Measurements from ENCODE around the gene MAPK10.

GRCh38 chr4:86178211-86178610 is 181.6 kb downstream of the MAPK10 start:
- no peak for TF ChIP-seq YY1 (IDR thresholded peaks at IDR 0.05; ENCODE audit: low read depth)
- TF ChIP-seq EP300 (IDR thresholded peaks at IDR 0.05; ENCODE audit: borderline replicate concordance) = no peak
- no peak for TF ChIP-seq REST (IDR thresholded peaks at IDR 0.05; ENCODE audit: low read depth)
- TF ChIP-seq TEAD4 (IDR thresholded peaks at IDR 0.05) = no peak
- no peak for TF ChIP-seq RAD21 (IDR thresholded peaks at IDR 0.05; ENCODE audit: low read depth)
- no peak for TF ChIP-seq CREB1 (IDR thresholded peaks at IDR 0.05; ENCODE audit: low read depth)
- no peak for TF ChIP-seq FOXM1 (IDR thresholded peaks at IDR 0.05; ENCODE audit: borderline replicate concordance, low read depth)
- no peak for TF ChIP-seq EGR1 (IDR thresholded peaks at IDR 0.05)
- no peak for TF ChIP-seq TAF1 (IDR thresholded peaks at IDR 0.05; ENCODE audit: low read depth)

All from Ishikawa (cell line).